Measurements from ENCODE around the gene WWTR1. TPM values are rescaled to one million over a fixed set of nuclear protein-coding genes. Genes with fewer than 3 reads are reported as not detected.
A peak's percentile ranks its signal among the peaks of the same experiment; 100 is the strongest.

Gene WWTR1
- total RNA-seq, 1 experiment from 2014 or later, result 24.4 TPM

DNA sequence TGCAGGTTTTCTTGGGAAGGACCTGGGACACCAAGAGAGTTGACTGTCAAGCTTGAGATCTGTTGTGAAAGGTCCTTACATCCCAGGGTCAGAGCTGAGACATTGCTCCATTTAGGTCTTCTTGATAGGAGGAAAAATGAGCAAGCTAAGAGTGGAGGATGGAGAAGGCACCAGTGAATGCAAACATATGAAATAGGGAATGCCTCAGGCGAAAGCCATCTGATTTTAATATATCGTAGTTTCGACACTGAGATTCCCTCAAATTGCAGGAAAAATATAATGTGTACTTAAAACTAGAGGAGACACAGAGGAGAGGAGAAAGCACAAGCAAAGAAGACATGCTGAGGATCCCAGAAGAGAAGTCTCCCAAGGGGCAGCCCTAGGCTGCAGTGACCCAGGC, 97.8 kb downstream of the WWTR1 start:
- no peak for DNase-seq
- TF ChIP-seq CTCF (conservative IDR thresholded peaks at IDR 0.05), result no peak
- Histone ChIP-seq H3K27ac (ENCODE audit: insufficient read length, low read depth, low read length) (no peak overlapping the region), H4K5ac (ENCODE audit: insufficient read length, low read depth, low read length) (no peak overlapping the region), H3K9ac (ENCODE audit: extremely low read depth, insufficient read length, low read length) (no peak overlapping the region), H2BK15ac (ENCODE audit: low read depth, low read length) (no peak overlapping the region), H3K23ac (ENCODE audit: insufficient read length, low read depth, low read length) (no peak overlapping the region), H3K56ac (ENCODE audit: insufficient read length, low read depth, low read length) (no peak overlapping the region), H3K4me2 (ENCODE audit: insufficient read depth, insufficient read length, low read length) (no peak overlapping the region), H2AFZ (ENCODE audit: low read length) (no peak overlapping the region), H3K4ac (ENCODE audit: low read depth, low read length) (no peak overlapping the region), H3K79me1 (ENCODE audit: insufficient read depth, low read depth, low read length, poor library complexity, severe bottlenecking) (peaks cover 6% of the 10 kb centered on the region), H3K4me1 (ENCODE audit: insufficient read depth, low read length) (peaks cover 4% of the 10 kb centered on the region), H3K14ac (ENCODE audit: insufficient read depth, low read length) (no peak overlapping the region), H4K8ac (replicated peaks; ENCODE audit: insufficient read length, low read depth, low read length) (no peak overlapping the region), H2BK20ac (ENCODE audit: low read depth, low read length, poor library complexity, severe bottlenecking) (no peak overlapping the region), H4K91ac (ENCODE audit: insufficient read length, low read depth, low read length) (no peak overlapping the region), H3T11ph (ENCODE audit: low read length) (no peak overlapping the region), H3K9me3 (ENCODE audit: control insufficient read depth, low read depth, low read length) (no peaks in the 10 kb centered on the region), H3K18ac (ENCODE audit: insufficient read length, low read depth, low read length) (no peak overlapping the region), H3K79me2 (ENCODE audit: insufficient read depth, low read length) (no peaks in the 10 kb centered on the region), H2BK12ac (ENCODE audit: insufficient read length, low read depth, low read length) (no peak overlapping the region), H4K20me1 (ENCODE audit: control insufficient read depth, insufficient read depth, insufficient read length) (no peaks in the 10 kb centered on the region), H2BK120ac (ENCODE audit: low read depth, low read length, poor library complexity, severe bottlenecking) (no peak overlapping the region), H3K27me3 (ENCODE audit: insufficient read depth, low read length) (no peaks in the 10 kb centered on the region), H2AK5ac (ENCODE audit: insufficient read length, low read length) (no peak overlapping the region), H3K23me2 (ENCODE audit: insufficient read length, low read depth, low read length, poor library complexity, severe bottlenecking) (no peaks in the 10 kb centered on the region), H2BK5ac (ENCODE audit: insufficient read length, low read length) (no peak overlapping the region)
- whole genome bisulfite sequencing (ENCODE audit: extremely low coverage, insufficient read length, low lambda C conversion rate), result no CpG with 5 or more reads among the region's 3 CpGs
- H3K27me3 Mint-ChIP-seq (ENCODE audit: low read depth), result no peaks in the 10 kb centered on the region
- no peaks in the 10 kb centered on the region for H3K36me3 Mint-ChIP-seq (ENCODE audit: insufficient read depth in 1 of 3, low read depth in 3 of 3)
- no peak overlapping the region for H3K4me3 Mint-ChIP-seq
- peak overlapping the region in 1 of 3 experiments; percentile 33; a peak in 2 of 7 replicates for H3K27ac Mint-ChIP-seq
- no peaks in the 10 kb centered on the region for H3K9me3 Mint-ChIP-seq
- peaks cover 38 to 40% of the 10 kb centered on the region in 2 experiments for H3K4me1 Mint-ChIP-seq
